MM.1S (cell line): ENCODE results near the gene WDR91.

ENCODE experiments used
- DNase-seq: peaks from one replicate; pipeline ENCODE4 v3.0.0-alpha.2; 2015
- H2AFZ ChIP-seq: fragments of 300-600 bp; sonication (generic); 2 replicates; pipeline ENCODE4 v1.6.0; 2016; ENCODE audit warnings: antibody characterized with exemption, low read length
- H3F3A ChIP-seq: fragments of 300-600 bp; sonication (generic); 2 replicates; pipeline ENCODE4 v1.6.1; 2016; ENCODE audit warnings: mild to moderate bottlenecking, antibody characterized with exemption, low read length, moderate library complexity, mixed read lengths; ENCODE audit not compliant: insufficient read depth
- H3K27ac ChIP-seq: fragments of 300-600 bp; sonication (generic); 2 replicates; pipeline ENCODE4 v1.5.1; 2016; ENCODE audit warnings: mild to moderate bottlenecking, low read length
- H3K27me3 ChIP-seq: fragments of 300-600 bp; sonication (generic); replicated peaks from 2 replicates; pipeline ENCODE4 v1.6.0; 2016; ENCODE audit warnings: low read length; ENCODE audit not compliant: insufficient read depth
- H3K36me3 ChIP-seq: fragments of 300-600 bp; sonication (generic); replicated peaks from 2 replicates; pipeline ENCODE4 v1.6.1; 2016; ENCODE audit warnings: mild to moderate bottlenecking, low read length, mixed read lengths; ENCODE audit not compliant: insufficient read depth
- H3K4me1 ChIP-seq: fragments of 300-600 bp; sonication (generic); 2 replicates; pipeline ENCODE4 v1.6.1; 2016; ENCODE audit warnings: low read length, mixed read lengths
- H3K4me2 ChIP-seq: fragments of 300-600 bp; sonication (generic); 2 replicates; pipeline ENCODE4 v1.6.0; 2016; ENCODE audit warnings: low read depth, low read length
- H3K4me3 ChIP-seq: fragments of 300-600 bp; sonication (generic); 2 replicates; pipeline ENCODE4 v1.5.1; 2016; ENCODE audit warnings: low read length, mixed read lengths
- H3K79me2 ChIP-seq: fragments of 300-600 bp; sonication (generic); 2 replicates; pipeline ENCODE4 v1.6.1; 2016; ENCODE audit warnings: mixed run types, low read length, mixed read lengths
- H3K9ac ChIP-seq: fragments of 300-600 bp; sonication (generic); 2 replicates; pipeline ENCODE4 v1.6.1; 2016; ENCODE audit warnings: low read length, mixed read lengths
- H3K9me2 ChIP-seq: fragments of 300-600 bp; sonication (generic); replicated peaks from 2 replicates; pipeline ENCODE4 v1.6.1; 2016; ENCODE audit warnings: mild to moderate bottlenecking, low read length, mixed read lengths; ENCODE audit not compliant: insufficient read depth
- H3K9me3 ChIP-seq: fragments of 300-600 bp; sonication (generic); replicated peaks from 2 replicates; pipeline ENCODE4 v1.6.1; 2016; ENCODE audit warnings: mild to moderate bottlenecking, low read length, mixed read lengths; ENCODE audit not compliant: insufficient read depth
- H4K20me1 ChIP-seq: fragments of 300-600 bp; sonication (generic); 2 replicates; pipeline ENCODE4 v1.6.1; 2016; ENCODE audit warnings: mild to moderate bottlenecking, low read length, moderate library complexity, mixed read lengths; ENCODE audit not compliant: insufficient read depth
- CTCF ChIP-seq: fragments of 300-600 bp; sonication (generic); IDR thresholded peaks from 2 replicates; pipeline ENCODE4 v1.5.1; 2016; ENCODE audit warnings: antibody characterized with exemption, low read length, mixed read lengths
- EZH2 ChIP-seq: fragments of 300-600 bp; sonication (generic); optimal IDR thresholded peaks from 2 replicates; pipeline ENCODE3; 2017; ENCODE audit warnings: low read depth, mild to moderate bottlenecking, antibody characterized with exemption, low read length, mixed read lengths
- EZH2phosphoT487 ChIP-seq: fragments of 300-600 bp; sonication (generic); IDR thresholded peaks from 2 replicates; pipeline ENCODE4 v1.6.1; 2018; ENCODE audit warnings: antibody characterized with exemption, low read length

The WDR91 gene

GRCh38 chr7:135178364-135178763, 33.0 kb downstream of the WDR91 start:
- Histone ChIP-seq H3K9ac (no peak overlapping the region), H3K79me2 (no peaks in the 10 kb centered on the region), H2AFZ (no peak overlapping the region), H3K36me3 (no peaks in the 10 kb centered on the region; the same call in 1 of the 2 replicates), H3K4me3 (no peak overlapping the region), H3K4me2 (no peak overlapping the region), H3K4me1 (no peaks in the 10 kb centered on the region), H4K20me1 (no peaks in the 10 kb centered on the region), H3K9me2 (no peaks in the 10 kb centered on the region), H3K27me3 (no peaks in the 10 kb centered on the region), H3F3A (no peaks in the 10 kb centered on the region), H3K9me3 (0 out of 2 replicates have a peak, but pooled peaks cover 3% of the 10 kb centered on the region), H3K27ac (no peak overlapping the region)
- TF ChIP-seq EZH2phosphoT487: no peak
- TF ChIP-seq EZH2: no peak
- TF ChIP-seq CTCF: no peak
- no peak for DNase-seq

GRCh38 chr7:135177028-135177696, 34.2 kb downstream of the WDR91 start:
- Histone ChIP-seq H3K9me2 (no peaks in the 10 kb centered on the region), H3K36me3 (no peaks in the 10 kb centered on the region; the same call in 1 of the 2 replicates), H4K20me1 (no peaks in the 10 kb centered on the region), H3K4me3 (no peak overlapping the region), H2AFZ (no peak overlapping the region), H3K9me3 (0 out of 2 replicates have a peak, but pooled peaks cover 3% of the 10 kb centered on the region), H3K4me1 (no peaks in the 10 kb centered on the region), H3F3A (no peaks in the 10 kb centered on the region), H3K27me3 (no peaks in the 10 kb centered on the region), H3K79me2 (no peaks in the 10 kb centered on the region), H3K4me2 (no peak overlapping the region), H3K27ac (no peak overlapping the region), H3K9ac (no peak overlapping the region)
- TF ChIP-seq EZH2phosphoT487 (no peak), CTCF (no peak), EZH2 (no peak)
- DNase-seq: no peak

GRCh38 chr7:135175931-135176330, 35.4 kb downstream of the WDR91 start:
- no peak overlapping the region for H2AFZ ChIP-seq
- H3K27ac ChIP-seq: no peak overlapping the region
- TF ChIP-seq EZH2 (no peak), EZH2phosphoT487 (no peak), CTCF (no peak)
- H3K4me3 ChIP-seq: no peak overlapping the region
- H4K20me1 ChIP-seq: no peaks in the 10 kb centered on the region
- no peak for DNase-seq
- H3K4me2 ChIP-seq: no peak overlapping the region
- H3K9me3 ChIP-seq: no peaks in the 10 kb centered on the region
- no peaks in the 10 kb centered on the region; the same call in 1 of the 2 replicates for H3K36me3 ChIP-seq
- no peaks in the 10 kb centered on the region for H3K79me2 ChIP-seq
- no peaks in the 10 kb centered on the region for H3K9me2 ChIP-seq
- H3K4me1 ChIP-seq: peaks cover 7% of the 10 kb centered on the region
- H3K9ac ChIP-seq: no peak overlapping the region
- H3K27me3 ChIP-seq: no peaks in the 10 kb centered on the region
- peaks cover 7% of the 10 kb centered on the region for H3F3A ChIP-seq
